Right forelimb (tissue), 1 donor: Measurements from ENCODE around the gene RAB6A.
"Not testable (repeated sequence)": the region's sequence is repeated elsewhere in the genome, so short reads cannot be mapped to it uniquely, and the experiment has no call there.

Experiments used
- DNase-seq: peaks from one replicate; pipeline ENCODE4 v3.0.0-alpha.2; 2018

The RAB6A gene

GRCh38 chr11:73716153-73717056, 44.5 kb downstream of the RAB6A start:
- no peak for DNase-seq

- DNase-seq: no peak
These were observed 45.3 kb downstream of the RAB6A start for GRCh38 chr11:73715541-73715940.

DNA sequence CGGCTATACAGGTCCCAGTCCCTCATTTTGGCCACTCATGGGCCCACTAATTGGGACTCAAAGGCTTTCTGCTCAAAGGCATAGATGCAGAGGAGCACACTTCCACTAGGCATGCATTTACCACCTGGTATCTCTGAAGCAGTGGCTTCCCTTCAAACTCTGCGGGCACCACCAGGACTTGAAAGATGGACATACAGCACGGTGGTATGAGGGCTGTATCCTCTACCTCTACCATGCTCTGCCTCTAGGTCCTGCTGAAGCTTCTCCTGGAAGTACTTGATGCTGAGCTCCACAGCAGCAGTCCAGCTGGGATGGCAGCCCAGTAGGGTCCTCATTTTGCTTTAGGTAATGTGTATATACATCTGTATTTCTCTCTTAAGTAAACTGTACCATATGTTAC, 49.9 kb downstream of the RAB6A start:
- no peak for DNase-seq

DNA sequence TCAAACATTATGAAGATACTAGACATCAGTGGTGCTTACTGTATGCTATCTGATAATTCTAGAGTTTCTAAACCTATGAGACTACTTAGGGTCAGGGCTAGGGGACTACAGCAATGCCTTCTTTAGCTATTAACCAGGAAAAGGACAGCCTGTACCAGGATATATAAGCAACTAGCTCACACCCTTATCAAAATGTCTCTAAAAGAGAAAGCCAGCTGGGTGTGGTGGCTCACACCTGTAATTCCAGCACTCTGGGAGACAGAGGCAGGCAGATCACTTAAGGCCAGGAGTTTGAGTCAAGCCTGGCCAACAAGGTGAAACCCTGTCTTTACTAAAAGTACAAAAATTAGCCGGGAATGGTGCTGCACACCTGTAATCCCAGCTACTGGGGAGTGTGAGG, 55.8 kb downstream of the RAB6A start:
- DNase-seq: no peak

- DNase-seq: no peak
These were observed 66.9 kb downstream of the RAB6A start for GRCh38 chr11:73693899-73694525.

GRCh38 chr11:73680687-73681086, 80.2 kb downstream of the RAB6A start:
- no peak for DNase-seq

DNA sequence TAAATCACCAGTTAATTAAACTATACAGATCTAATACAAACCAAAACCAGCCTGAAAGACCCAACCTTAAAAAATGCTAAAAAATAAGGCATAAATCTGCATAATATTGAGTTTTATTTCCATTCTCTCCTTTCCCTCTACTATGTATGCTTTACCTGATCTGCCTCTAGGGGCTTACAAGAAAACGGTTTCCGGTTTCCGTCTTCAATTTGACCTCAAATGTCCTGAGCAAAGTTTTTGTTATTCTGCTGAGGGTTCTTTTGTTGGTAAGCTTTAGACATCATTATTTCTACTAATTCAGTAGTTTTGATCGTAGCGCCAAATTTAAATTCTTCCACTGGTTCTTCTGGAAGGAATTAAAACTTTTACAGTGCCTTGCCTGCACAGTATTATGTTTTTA, 84.3 kb downstream of the RAB6A start:
- not testable (repeated sequence) for DNase-seq

- no peak for DNase-seq
These were observed 89.2 kb downstream of the RAB6A start for GRCh38 chr11:73671701-73672100.

- DNase-seq: no peak
These were observed 90.1 kb downstream of the RAB6A start for GRCh38 chr11:73670808-73671207.

DNA sequence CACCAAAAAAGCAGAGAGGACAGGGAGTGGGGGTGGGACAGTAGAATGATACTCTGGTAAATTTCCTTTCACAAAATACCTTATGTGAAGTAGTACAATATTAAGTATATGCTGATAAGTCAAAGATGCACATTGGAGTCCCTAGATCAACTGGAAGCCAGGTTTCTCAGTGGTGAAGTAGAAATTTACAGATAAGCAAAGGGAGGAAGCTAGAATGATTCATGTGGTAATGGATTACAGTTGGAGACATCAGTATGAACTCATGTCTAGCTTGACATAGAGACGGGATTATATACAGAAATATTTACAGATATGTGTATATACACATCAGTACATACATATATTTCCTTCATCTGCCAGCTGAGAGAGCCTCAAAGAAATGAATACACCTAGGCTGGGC, 93.0 kb downstream of the RAB6A start:
- DNase-seq: no peak

DNA sequence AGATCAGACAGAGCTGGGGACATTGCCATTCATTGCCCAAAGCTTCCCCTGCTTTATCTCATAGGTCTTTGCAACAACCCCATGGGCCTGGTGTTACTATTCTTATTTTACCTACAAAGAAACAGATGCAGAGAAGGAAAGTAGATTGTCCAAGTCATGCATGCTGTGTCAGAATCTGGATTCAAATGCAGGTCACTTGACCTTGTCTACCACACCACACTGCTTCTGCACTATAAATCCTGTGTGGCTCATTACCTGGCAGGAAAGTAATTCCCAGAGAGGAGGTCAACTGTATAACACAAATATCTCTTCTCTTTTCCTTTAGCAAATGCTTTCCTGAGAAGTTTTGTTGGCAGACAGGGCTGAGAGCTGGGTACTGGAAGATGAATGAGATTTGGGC, 96.0 kb downstream of the RAB6A start:
- DNase-seq: no peak

DNA sequence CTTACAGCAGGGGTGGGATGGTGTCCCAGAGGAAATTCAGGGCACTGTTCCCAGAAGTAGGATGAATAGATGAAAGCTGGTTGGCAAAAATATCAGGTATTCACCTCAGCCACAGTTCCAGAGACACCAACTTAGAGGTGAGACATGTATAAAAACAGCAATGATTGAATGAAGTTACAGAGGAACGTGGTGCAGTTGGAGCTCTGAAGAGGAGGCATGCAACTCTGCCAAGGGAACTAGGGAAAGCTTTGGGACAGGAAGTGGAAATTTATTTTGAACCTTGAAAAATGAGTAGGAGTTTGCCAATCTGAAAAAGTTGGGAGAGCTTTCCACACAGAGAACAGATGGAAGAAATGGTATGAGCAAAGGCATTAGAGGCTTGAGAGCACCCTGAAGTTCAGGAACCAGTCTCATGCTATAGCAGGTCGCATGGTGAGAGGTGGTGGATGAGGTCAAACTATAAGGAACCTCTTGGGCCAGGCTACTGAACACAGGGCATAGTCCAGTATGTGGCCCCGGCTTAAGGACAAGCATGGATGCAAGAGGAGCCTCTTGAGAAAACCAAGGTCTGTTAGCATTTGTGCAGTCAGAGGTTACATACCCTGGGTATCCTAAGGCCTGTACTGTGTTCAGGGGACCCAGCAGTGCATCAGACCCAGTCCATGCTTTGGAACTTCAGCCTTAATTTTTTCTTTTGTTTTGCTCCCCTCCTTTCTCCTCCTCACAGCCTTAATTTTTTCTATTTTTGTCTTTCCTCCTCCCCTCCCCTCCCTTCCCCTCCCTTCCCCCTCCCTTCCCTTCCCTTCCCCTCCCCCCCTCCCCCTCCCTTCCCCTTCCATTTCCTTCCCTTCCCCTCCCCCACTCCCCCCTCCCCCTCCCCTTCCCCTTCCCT, 97.0 kb downstream of the RAB6A start:
- no peak for DNase-seq

DNA sequence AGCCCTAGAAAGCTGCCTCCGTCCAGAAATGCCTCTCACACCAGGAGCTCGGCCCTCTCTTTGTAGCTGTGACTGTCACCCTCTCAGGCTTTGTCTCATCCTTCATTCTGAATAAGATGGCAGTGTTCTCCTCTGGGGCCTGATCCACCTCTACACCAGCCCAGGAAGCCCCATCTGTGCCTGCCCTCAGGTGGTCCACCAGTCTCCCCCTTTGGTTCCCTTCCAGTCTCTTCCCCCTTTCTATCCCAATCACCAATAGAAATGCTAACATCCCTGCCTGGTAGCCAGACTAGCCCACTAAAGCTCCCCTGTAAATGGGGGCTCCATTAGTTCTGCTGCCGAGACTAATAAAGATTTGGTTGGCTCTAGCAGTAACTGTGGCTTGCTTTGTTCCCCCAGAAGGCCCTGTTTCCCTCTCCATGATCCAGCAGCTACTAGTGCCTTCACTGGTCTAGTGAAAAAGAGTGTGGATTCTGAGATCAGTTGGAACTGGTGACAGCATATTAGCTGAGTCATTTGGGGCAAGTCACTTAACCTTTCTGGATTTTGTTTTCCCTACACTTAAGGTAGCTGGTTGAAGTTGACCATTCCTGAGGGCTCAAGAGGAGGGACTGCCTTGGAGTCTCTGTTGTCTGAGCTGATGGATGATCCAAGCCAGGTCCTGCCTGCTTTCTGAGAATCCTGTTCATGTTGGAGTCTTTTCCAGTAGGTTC, 98.3 kb downstream of the RAB6A start:
- DNase-seq: no peak

- DNase-seq: peak; percentile 97
These were observed 99.7 kb downstream of the RAB6A start for GRCh38 chr11:73661035-73661628.

GRCh38 chr11:73660497-73661034, 100.3 kb downstream of the RAB6A start:
- no peak for DNase-seq

DNA sequence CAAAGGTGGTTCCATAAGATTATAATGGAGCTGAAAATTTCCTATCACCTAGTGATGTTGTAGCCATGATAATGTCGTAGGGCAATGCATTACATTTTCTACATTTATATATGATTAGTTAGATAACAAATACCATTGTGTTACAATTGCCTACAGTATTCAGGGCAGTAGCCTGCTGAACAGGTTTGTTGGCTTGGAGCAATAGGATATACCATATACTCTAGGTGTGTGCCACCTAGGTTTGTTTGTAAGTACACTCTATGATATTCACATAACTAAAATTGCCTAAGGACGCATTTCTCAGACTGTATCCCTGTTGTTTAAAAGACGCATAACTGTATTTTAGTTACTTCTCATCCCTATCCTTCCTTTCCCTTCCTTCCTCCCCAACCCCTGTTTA, 100.9 kb downstream of the RAB6A start:
- DNase-seq: no peak

GRCh38 chr11:73656985-73657384, 103.9 kb downstream of the RAB6A start:
- no peak for DNase-seq

- DNase-seq: no peak
These were observed 105.2 kb downstream of the RAB6A start for GRCh38 chr11:73655686-73656085.

GRCh38 chr11:73654482-73655021, 106.3 kb downstream of the RAB6A start:
- no peak for DNase-seq

- DNase-seq: no peak
These were observed 106.9 kb downstream of the RAB6A start for GRCh38 chr11:73653996-73654395.

GRCh38 chr11:73652856-73653559, 107.9 kb downstream of the RAB6A start:
- no peak for DNase-seq
